HEK293 (cell line): ENCODE measurements around the gene LARP1B.

Experiments used
- KLF9 ChIP-seq: fragments of 450-650 bp; formaldehyde crosslinking; IDR thresholded peaks from 2 replicates; pipeline ENCODE4 v1.5.1; 2016; ENCODE audit warnings: missing biosample characterization, missing genetic modification characterization, low read depth
- YY1 ChIP-seq: fragments of 450-650 bp; formaldehyde crosslinking; IDR thresholded peaks from 2 replicates; pipeline ENCODE4 v1.5.1; 2018; ENCODE audit warnings: missing biosample characterization, missing genetic modification characterization
- ZNF10 ChIP-seq: fragments of 450-650 bp; formaldehyde crosslinking; IDR thresholded peaks from 2 replicates; pipeline ENCODE4 v1.5.1; 2017; ENCODE audit warnings: missing biosample characterization, missing genetic modification characterization
- ZNF621 ChIP-seq: fragments of 450-650 bp; formaldehyde crosslinking; IDR thresholded peaks from 2 replicates; pipeline ENCODE4 v1.5.1; 2017; ENCODE audit warnings: missing biosample characterization, missing genetic modification characterization
- TF ChIP-seq, protein P1 (sequence below): fragments of 450-650 bp; formaldehyde crosslinking; IDR thresholded peaks from 2 replicates; pipeline ENCODE4 v1.5.1; 2016; ENCODE audit warnings: missing biosample characterization, missing genetic modification characterization

DNA sequence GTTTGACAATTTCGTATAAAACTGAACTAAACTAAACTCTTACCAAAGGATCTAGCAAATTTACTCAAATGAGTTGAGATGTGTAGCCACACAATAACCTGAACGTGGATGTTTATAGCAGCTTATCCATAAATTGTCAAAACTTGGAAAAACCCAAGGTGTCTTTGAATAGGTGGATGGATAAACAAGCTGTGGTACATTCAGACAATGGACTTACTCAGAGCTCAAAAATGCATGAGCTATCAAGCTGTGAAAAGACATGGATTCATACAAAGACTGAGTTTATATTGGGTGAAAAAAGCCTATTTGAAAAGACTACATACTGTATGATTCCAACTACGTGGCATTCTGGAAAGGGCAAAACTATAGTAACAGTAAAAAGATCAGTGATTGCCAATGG lies 69.5 kb downstream of the LARP1B start:
- no peak for TF ChIP-seq ZNF621 (tag by site-specific recombination)
- TF ChIP-seq, protein P1, sequence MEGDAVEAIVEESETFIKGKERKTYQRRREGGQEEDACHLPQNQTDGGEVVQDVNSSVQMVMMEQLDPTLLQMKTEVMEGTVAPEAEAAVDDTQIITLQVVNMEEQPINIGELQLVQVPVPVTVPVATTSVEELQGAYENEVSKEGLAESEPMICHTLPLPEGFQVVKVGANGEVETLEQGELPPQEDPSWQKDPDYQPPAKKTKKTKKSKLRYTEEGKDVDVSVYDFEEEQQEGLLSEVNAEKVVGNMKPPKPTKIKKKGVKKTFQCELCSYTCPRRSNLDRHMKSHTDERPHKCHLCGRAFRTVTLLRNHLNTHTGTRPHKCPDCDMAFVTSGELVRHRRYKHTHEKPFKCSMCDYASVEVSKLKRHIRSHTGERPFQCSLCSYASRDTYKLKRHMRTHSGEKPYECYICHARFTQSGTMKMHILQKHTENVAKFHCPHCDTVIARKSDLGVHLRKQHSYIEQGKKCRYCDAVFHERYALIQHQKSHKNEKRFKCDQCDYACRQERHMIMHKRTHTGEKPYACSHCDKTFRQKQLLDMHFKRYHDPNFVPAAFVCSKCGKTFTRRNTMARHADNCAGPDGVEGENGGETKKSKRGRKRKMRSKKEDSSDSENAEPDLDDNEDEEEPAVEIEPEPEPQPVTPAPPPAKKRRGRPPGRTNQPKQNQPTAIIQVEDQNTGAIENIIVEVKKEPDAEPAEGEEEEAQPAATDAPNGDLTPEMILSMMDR (tag by site-specific recombination), result no peak
- TF ChIP-seq KLF9, result no peak
- TF ChIP-seq ZNF10 (tag by site-specific recombination), result no peak
- no peak for TF ChIP-seq YY1
